GM19452 (cell line): ENCODE results near the gene ADAMTS16.

Source experiments
- ATAC-seq: cut with Tn5 transposase; IDR thresholded peaks from one replicate; pipeline ENCODE4 v1.9.1; 2021; ENCODE audit not compliant: unreplicated experiment

The ADAMTS16 gene

DNA sequence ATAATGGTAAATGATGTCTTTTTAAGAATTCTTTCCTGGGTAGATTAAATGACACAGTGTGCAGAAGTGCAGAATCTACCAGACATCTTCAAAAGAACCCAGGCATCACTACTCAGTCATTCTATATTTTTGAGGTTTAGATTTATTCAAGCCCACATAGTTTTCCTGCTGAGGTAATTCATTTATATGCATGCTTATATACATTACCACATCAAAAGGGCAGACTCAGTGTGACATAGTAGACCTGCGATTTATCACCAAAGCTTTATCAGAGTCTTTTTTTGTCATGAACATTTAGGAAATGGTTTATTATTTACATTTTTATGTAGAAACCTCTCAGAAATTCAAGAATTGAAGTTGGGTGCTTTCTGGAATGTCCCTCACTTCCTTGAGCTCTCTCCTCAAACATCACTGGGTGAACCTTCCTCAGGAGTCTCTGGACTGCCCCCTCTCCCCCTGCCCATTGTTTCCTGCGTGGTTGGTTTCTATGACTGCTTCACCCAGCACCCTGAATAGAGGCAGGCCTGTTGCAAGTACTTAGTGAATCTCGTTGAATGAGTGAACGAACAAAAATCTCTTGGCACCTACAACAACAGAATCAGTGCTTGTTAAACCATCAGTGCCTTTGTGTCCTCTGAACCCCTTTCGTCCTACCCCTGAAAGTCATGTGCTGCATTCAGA, 42.5 kb downstream of the ADAMTS16 start:
- ATAC-seq = no peak

DNA sequence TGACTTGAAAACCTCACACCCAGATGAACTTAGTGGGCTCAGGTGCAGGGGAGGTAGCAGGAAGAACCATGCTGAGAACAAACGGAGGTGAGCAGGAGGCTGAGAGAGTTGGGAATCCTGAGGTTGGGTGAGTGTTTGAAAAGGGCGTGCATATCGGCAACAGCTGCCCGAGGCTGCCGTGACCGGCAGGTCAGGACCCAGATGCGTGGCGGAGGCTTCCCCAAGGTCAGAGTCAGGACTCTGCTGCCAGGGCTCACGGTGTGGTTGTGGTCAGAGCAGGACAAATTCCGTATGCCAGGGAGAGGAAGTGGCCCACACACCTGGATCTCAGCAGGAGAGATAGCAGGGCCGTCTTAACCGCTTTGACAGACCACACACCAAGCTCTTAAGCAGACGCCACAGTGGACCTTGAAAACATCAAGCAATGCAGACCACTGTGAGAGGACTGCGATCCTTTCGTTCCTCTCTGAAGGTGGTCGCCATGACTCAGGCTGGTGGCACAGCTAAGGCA, 43.1 kb downstream of the ADAMTS16 start:
- ATAC-seq = no peak

DNA sequence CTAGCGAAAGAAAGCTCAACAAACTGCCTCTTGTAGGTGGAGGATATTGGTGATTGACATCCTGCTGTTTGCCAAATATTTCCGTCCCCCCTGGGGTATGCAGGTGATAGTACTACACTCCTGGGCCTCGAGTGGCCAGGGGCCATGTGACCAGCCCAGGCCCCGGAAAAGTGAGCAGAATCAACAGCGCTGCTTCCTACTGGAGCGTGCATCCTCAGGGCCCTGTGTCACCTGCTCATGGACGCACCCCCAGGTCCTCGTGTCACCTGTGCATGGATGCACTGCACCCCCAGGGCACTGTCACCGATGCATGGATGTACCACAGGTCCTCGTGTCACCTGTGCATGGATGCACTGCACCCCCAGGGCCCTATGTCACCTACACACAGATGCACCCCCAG, 43.8 kb downstream of the ADAMTS16 start:
- ATAC-seq = no peak

DNA sequence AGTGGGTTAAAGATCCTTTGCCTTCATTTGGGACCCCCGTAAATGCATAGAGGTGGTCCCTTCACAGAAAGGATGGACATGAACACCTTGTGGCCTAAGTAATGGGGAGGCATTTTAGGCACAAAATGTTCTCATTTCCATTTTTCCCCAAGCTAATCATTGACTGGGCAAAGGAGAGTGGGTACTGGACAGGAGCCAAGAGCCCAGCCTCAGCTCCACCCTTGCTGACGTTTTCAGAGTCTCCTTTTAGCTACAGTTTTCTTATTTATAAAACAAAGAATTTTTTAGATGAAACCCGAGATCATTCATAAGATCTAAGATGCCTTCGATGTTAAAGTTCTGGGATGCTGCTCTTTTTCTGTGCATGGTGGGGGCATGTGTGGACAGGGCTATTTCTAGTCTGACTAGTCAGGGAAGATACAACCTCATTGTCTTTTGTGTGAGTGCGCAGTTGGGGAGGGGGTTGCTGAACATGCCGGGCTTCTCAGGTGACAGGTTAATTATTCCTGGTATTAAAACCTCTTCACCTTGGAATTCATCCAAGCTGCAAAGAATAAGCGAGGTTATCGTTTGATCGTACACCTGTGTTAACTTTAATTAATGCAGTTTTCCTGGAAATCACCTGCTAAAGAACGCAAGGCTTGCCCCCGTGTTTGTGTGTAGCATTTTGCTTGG, 48.4 kb downstream of the ADAMTS16 start:
- no peak for ATAC-seq

DNA sequence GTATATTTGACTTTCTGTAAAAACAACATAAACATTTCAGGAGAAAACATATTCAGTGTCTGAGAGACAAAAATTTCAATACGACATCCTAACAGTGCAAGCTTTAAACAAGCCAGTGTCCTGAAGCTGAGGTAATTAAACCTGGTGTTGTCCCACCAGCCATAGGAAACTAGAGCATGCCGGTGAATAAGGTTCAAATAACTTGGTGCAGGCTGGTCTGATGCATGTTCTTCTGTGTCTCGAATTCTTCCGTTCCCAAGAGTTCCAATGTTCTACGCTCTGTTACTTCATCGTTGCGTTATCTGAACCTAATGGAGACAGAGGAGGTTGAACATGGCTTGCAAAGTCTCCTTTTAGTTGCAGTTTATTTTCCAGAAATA, 48.9 kb downstream of the ADAMTS16 start:
- no peak for ATAC-seq

DNA sequence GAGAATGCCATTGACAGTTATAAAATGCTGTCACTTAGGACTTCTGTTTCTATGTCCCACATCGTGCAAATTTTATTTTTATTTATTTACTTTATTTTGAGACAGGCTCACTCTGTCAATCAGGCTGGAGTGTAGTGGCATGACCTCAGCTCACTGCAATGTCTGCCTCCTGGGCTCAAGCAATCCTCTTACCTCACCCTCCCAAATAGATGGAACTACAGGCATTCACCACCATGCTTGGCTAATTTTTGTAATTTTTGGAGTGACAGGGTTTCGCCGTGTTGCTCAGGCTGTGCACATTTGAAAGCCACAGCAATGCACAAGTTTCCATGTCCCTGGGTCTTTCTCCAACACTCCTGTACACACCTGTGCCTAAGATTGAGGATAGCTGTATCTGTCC, 51.8 kb downstream of the ADAMTS16 start:
- ATAC-seq = no peak

DNA sequence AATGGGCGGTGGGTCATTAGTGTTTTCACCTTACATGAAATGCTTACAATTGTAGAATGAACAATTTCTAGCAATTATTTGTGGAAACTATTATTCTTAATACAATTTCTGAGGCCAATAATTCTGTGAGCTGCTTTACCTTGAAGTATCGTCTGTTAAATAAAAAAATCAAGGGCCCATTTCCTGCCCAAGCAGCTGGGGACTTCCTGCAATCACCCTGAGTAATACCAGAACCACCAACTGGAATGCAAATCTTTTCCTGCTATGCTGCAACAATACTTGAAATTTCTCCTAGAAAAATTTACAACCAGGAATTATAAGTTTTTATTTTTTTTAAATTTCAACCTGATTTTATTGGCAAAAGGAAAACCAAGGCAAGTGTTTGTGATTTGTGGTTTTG, 52.6 kb downstream of the ADAMTS16 start:
- no peak for ATAC-seq

DNA sequence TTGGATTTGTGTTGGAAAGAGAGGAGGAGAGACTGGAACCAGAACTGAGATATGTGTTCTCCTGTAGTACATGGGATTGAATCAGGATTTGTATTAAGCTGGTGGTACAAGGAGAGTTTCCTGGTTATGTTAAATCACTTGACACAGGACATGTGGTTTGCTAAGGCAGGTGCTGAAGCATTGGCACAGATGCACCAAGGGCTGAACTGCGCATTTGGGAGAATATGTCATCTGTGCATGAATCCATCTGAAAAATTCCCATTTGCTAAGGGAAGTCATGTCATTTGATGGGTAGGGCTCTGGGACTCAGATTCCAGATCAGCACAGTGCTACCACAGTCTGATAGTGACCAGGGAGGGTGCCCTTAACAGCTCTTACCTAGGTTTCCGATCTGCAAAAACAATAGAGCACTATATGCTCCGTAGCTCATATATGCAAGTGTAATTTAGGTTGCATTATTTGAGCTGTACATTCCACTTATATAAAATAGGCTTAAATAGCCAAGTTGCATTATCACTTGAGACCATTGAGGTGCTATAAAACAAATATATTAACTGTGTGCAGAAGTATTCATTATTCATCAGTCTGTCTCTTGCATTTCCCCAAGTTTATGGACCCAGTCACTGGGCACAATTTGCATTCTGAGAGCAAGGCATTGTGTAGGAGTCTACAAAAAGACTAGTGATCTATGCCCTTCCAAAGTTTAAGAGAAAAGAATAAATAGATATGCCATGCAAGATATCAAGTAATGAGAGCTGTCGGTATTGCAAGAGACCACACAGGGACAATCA, 55.2 kb downstream of the ADAMTS16 start:
- ATAC-seq = no peak

DNA sequence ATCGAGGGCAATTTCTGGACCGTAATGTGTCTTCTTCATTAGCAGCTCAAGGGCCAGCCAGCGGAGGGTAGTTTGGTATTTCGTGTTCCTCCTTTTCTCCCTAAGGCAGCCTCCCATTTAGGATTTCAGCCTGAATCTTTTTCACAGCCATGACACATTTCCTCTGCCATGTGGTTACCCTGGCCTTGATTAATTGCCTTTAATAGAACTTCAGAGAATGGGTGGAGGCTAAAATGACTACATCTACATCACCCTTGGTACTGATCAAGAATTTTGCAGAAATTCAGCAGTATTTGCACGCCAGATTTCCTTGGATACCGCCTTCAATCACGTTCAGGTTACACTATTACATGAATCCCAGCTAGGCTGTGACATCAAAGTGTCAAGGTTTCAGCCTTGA, 58.0 kb downstream of the ADAMTS16 start:
- ATAC-seq = no peak

DNA sequence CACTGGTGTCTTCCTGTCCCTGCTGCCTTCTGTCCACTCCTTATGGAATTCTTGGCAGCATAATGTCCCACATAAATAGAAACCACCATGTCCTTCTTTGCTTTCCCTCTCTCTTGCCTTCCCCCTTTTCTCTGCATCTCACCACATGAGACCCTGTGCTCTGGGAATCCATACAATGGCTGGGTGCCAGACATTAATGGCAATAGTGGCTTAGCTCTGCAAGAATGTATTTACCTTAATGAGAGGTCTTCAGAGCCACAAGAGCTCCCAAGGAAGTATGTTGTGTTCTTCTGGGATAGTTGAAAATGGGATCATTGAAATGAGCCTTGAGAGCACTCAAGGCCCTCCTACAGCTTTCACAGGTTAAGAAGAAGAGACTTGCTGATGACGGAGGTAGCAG, 58.7 kb downstream of the ADAMTS16 start:
- ATAC-seq = no peak

DNA sequence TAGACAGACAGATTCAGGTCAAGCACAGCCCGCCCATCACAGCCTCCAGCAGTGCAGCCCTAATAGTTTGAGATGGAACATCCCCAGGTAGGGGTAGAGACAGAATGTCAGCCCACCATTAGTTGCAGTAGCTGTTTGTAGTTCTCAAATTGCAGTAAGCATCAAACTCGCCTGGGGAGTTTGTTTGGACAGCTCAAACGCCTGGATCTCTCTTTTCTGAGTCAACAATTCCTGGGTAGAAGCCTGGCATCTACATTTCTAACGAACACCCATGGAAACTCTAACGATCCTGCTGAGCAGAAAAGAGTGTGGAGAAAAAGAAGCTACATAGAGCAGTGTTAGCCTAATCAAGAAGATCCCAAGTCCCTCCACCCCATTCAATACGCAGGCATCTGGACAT, 59.4 kb downstream of the ADAMTS16 start:
- ATAC-seq = no peak

DNA sequence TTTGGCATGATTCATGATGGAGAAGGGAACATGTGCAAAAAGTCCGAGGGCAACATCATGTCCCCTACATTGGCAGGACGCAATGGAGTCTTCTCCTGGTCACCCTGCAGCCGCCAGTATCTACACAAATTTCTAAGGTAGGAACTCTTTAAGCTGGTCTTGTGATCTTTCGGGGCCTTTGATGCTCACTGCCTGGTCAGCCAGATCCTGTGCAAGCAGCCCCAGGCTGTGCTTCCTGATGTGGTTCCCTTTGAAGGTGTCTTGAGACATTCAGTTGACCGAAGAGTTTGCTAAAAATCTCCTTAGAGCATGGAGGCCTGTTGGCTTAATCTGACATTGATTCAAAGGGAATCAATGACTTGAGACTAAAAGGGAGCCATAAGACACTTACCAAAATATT, 60.0 kb downstream of the ADAMTS16 start:
- no peak for ATAC-seq

DNA sequence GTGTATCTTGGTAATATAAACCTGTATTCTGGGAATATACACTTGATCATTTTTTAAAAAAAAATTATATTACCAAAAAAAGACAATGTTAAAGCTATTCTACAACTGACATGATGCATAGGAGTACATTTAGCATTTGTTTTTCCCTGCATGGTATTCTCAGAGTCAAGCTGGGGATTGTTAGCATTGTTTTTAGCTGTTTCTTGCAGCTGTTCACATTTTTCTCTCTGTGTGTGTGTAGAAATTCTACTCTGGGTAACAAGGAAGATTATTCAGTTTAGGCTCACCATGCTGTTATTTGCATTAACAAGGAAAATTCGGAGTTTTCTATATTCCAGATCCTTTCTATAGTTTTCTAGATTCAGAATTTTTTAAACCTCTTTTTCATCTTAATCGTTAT, 62.2 kb downstream of the ADAMTS16 start:
- no peak for ATAC-seq

DNA sequence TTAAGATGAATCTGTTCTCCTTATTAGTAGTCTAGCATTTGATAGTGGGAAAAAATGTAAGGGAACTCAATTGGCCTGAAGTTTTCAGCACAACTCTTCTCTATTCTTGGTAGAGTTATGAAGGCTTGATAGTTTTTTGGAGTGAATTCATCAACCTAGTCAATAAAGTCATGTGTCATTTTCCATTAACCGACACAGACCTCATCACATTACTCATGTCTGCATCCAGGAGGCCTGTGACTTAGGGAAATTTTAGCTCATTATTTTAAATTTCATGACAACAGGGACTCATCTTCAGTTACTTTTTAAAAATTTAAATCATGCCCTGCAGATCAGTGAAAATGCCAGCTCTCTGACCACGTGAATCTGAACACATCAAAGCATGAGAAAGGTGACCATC, 63.3 kb downstream of the ADAMTS16 start:
- ATAC-seq = no peak

DNA sequence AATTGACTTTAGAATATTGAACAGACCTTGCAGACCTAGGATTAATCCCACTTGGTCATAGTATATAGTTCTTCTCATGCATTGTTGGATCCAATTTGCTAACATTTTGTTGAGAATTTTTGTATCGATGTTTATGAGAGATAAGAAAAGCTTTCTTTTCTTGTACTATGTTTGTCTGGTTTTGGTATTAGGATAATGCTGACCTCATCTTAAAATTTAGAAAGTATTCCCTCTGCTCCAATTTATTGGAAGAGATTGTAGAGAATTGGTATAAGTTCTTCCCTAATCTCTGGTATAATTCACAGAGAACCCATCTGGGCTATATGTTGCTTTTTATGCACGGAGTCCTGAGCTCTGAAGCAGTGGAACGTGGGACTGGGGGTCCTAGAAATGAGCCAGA, 67.7 kb downstream of the ADAMTS16 start:
- no peak for ATAC-seq

DNA sequence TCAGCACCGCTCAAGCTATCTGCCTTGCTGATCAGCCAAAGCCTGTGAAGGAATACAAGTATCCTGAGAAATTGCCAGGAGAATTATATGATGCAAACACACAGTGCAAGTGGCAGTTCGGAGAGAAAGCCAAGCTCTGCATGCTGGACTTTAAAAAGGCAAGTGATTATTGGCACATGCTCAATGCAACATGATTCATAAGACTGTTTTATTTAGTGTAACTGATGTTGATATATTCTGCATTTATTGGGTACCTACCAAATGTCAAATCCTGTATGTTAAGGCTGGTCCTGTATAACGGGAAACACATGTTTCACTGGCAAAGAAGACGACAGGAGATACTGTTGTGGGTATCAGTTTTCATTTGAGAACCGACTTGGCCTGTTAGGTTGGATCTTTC, 69.0 kb downstream of the ADAMTS16 start:
- ATAC-seq = no peak

DNA sequence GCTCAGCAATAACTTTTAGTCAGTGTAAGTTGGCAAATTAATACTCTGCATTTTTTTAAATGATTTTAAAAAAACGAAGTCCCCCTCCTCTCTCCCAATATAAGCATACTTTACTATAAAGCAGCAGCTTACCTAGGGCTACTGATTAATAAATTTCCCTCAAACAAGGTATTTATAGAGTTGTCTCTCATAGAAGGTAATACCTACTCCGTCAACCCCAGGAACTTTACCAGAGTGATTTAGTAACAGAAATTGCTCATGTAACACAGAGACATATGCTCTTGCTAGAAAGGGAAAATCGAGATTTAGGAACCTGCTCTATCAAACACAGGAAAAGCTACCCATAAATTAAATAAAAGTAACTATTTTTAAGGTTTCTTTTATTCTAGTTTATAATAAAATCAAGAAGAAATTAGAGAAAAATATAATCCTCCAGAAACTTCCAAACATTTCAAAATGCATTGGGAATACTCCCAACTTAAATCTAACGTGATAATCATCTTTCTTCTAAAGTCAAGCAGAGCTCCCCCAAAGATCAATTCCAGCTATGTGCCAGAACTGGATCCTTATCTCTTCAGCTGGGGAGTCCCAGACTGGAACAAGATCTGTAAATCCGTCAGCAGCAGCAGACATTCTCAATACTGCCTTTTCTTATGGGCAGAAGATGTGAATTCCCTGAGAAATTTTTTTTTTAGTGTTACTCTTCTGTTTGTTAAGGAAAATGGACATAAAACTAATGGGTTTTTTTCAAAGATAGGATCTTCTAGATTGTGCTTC, 69.6 kb downstream of the ADAMTS16 start:
- no peak for ATAC-seq

DNA sequence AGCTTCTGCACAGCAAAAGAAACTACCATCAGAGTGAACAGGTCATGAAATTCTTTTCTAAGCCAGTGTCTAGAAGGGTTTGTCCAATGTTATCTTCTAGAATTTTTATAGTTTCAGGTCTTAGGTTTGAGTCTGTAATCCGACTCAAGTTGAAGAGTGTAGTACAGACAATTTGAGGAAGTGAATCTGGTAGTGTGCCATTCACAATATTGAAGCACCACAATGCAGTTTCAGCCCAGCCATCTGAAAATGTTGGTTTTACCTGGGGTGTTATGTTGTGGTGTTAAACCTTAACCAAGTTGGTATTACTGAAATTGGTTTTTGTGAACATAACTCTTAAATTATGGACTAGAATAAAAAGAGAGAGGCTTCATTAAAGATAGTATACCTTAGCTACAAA, 77.2 kb downstream of the ADAMTS16 start:
- no peak for ATAC-seq

DNA sequence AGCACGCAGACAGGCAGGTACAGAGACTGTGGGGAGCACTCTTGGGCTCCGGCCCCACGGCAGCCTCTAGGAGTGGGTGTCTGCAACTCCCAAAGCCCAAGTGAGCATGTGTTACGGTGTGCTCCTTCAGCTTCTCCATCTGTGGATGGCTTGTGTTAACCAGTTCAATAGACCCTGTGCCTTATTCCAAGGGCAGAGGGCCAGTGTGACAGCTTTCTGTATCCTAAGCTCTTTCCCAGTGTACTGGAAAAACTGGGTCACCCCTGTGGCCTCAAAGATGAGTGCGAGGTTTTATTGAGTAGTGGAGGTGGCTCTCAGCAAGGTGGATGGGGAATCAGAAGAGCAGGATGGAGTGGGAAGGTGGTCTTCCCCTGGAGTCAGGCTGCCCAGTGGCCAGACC, 78.3 kb downstream of the ADAMTS16 start:
- no peak for ATAC-seq

DNA sequence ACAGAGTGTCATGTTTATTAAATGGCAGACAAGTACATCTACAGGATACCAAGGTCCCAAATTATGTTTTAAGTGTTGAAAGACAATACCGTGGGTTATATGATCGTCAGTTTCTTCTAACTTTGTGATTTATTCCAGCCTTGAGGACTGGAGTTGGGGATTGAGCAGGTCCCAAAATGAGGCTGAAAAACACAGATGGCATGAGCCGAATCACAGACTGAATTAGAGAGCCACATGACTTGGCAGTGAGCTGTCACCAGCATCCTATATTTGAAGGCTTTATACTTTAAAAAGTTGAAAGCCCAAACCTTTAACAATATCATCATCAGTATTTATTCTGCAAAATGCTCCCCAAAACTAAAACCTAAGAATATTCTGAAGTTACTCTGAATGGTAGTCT, 79.4 kb downstream of the ADAMTS16 start:
- ATAC-seq = no peak

DNA sequence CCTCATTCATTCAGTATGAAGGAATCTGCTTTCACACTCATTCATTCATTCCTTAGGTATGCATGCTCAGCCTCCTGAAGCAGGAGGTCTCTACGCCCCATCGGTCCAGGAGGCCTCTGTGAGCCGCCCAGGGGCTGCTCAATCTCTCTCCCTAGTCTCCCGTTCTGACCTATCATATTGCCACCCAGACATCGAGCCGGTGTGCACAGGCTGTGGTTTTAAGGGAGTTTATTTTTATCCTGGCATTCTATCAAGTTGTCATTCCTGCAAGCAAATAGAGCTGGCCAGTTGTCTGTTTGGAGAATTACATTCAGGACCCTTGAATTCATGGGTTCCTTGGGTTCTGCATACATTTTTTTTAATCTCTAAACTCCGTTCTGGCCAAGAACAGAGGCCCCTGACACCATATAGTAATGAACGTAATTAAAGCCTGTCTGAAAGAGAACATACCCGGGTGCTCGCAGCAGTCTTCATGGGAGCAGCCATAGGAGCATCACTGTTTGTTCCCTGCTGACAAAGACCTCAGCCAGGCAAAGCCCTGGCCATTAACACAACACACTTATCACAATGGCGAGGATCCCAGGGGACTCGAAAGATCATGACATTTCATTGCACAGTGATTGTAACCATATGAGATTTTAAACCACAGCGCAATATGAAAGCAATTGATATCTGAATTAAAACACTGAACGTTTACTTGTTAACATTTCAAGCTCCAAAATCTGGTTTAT, 80.9 kb downstream of the ADAMTS16 start:
- ATAC-seq = no peak
